HepG2 (cell line): ENCODE data around the gene TNK1. TPM values are rescaled to one million over a fixed set of nuclear protein-coding genes. Genes with fewer than 3 reads are reported as not detected.

Experiments used
- ETV5 ChIP-seq: IDR thresholded peaks from 2 replicates; pipeline ENCODE4 v1.6.1; 2018; ENCODE audit warnings: missing biosample characterization, missing genetic modification reagents, inconsistent platforms, borderline replicate concordance
- HDAC1 ChIP-seq: sonication (generic); formaldehyde crosslinking; IDR thresholded peaks from 2 replicates; pipeline ENCODE4 v1.5.1; 2020; ENCODE audit warnings: mild to moderate bottlenecking, missing genetic modification reagents
- HNRNPK ChIP-seq: fragments of 200-400 bp; formaldehyde crosslinking; IDR thresholded peaks from 2 replicates; pipeline ENCODE4 v1.6.1; 2018; ENCODE audit warnings: low read length, low read depth, moderate library complexity, mild to moderate bottlenecking; ENCODE audit not compliant: poor library complexity, severe bottlenecking
- HOXA3 ChIP-seq: sonication (generic); formaldehyde crosslinking; IDR thresholded peaks from 2 replicates; pipeline ENCODE4 v1.5.0; 2020; ENCODE audit warnings: missing genetic modification reagents
- IRF9 ChIP-seq: sonication (generic); formaldehyde crosslinking; IDR thresholded peaks from 2 replicates; pipeline ENCODE4 v1.8.0; 2022; ENCODE audit warnings: missing genetic modification reagents, mild to moderate bottlenecking, borderline replicate concordance
- IRX3 ChIP-seq: sonication (generic); formaldehyde crosslinking; IDR thresholded peaks from 2 replicates; pipeline ENCODE4 v1.8.1; 2023; ENCODE audit warnings: mild to moderate bottlenecking, low read depth, missing genetic modification reagents, borderline replicate concordance
- KDM2A ChIP-seq: sonication (generic); formaldehyde crosslinking; IDR thresholded peaks from 2 replicates; pipeline ENCODE4 v1.4.0; 2020; ENCODE audit warnings: low read depth, missing genetic modification reagents, borderline replicate concordance
- MTA1 ChIP-seq: sonication (generic); formaldehyde crosslinking; IDR thresholded peaks from 2 replicates; pipeline ENCODE4 v1.4.0; 2020; ENCODE audit warnings: missing genetic modification reagents, mild to moderate bottlenecking, borderline replicate concordance
- ZKSCAN5 ChIP-seq: sonication (generic); formaldehyde crosslinking; IDR thresholded peaks from 2 replicates; pipeline ENCODE4 v1.5.1; 2020; ENCODE audit warnings: mild to moderate bottlenecking, missing genetic modification reagents
- ZNF329 ChIP-seq: sonication (generic); formaldehyde crosslinking; IDR thresholded peaks from 2 replicates; pipeline ENCODE4 v1.9.0; 2021; ENCODE audit warnings: low read depth, mild to moderate bottlenecking, missing genetic modification reagents
- ZNF672 ChIP-seq: sonication (generic); formaldehyde crosslinking; IDR thresholded peaks from 2 replicates; pipeline ENCODE4 v1.8.1; 2022; ENCODE audit warnings: missing genetic modification reagents
- ZNF687 ChIP-seq: sonication (generic); formaldehyde crosslinking; IDR thresholded peaks from 2 replicates; pipeline ENCODE4 v1.5.1; 2020; ENCODE audit warnings: mild to moderate bottlenecking, missing genetic modification reagents, moderate library complexity
- ZNF724P ChIP-seq: sonication (generic); formaldehyde crosslinking; IDR thresholded peaks from 2 replicates; pipeline ENCODE4 v1.8.0; 2022; ENCODE audit warnings: missing genetic modification reagents, borderline replicate concordance
- ZNF784 ChIP-seq: sonication (generic); formaldehyde crosslinking; IDR thresholded peaks from 2 replicates; pipeline ENCODE4 v1.5.1; 2020; ENCODE audit warnings: missing genetic modification reagents, mild to moderate bottlenecking, borderline replicate concordance
- ZNF800 ChIP-seq: sonication (generic); formaldehyde crosslinking; IDR thresholded peaks from 2 replicates; pipeline ENCODE4 v1.4.0; 2020; ENCODE audit warnings: missing genetic modification reagents
- ZNF891 ChIP-seq: sonication (generic); formaldehyde crosslinking; IDR thresholded peaks from 2 replicates; pipeline ENCODE4 v1.5.0; 2020; ENCODE audit warnings: mild to moderate bottlenecking, missing genetic modification reagents
- polyA plus RNA-seq, 8 experiments: library from polyadenylated mRNA; depleted of rRNA in 3 of 8; stranded (reverse) in 7 of 8; unstranded in 1 of 8; fragments of >200 nt; fragmentation: Illumina TruSeq in 4 of 8; extraction: Trizol in 4 of 8; gene quantifications; 2 replicates each; pipeline versions ENCODE4 v1.2.1 to v1.2.3, GENCODE V29; 2011 to 2016; ENCODE audit warnings: low read depth in 4 of 8, missing spikeins in 1 of 8, mixed read lengths in 1 of 8; ENCODE audit not compliant: insufficient read depth in 1 of 8
- total RNA-seq, 5 experiments: library from RNA; depleted of rRNA; stranded (reverse); fragments of >200 nt; fragmentation: Illumina TruSeq; extraction: Trizol; gene quantifications; 2 replicates each; pipeline ENCODE4 v1.2.3, GENCODE V29; 2016; ENCODE audit warnings: low read depth in 1 of 5
- TF ChIP-seq, protein P1 (sequence below): sonication (generic); formaldehyde crosslinking; IDR thresholded peaks from 2 replicates; pipeline ENCODE4 v1.8.1; 2023; ENCODE audit warnings: mild to moderate bottlenecking, moderate library complexity, missing genetic modification reagents

The TNK1 gene
- total and polyA plus RNA-seq, 2 of the 13 experiments (the other 11 are each of a cell fraction or from before 2014, with no cell fraction given) = 2.0 to 3.5 TPM

GRCh38 chr17:7380855-7381683 is at the start of gene TNK1 (continued):
- no peak for TF ChIP-seq ZKSCAN5 (CRISPR knock-in tag)
- TF ChIP-seq, protein P1, sequence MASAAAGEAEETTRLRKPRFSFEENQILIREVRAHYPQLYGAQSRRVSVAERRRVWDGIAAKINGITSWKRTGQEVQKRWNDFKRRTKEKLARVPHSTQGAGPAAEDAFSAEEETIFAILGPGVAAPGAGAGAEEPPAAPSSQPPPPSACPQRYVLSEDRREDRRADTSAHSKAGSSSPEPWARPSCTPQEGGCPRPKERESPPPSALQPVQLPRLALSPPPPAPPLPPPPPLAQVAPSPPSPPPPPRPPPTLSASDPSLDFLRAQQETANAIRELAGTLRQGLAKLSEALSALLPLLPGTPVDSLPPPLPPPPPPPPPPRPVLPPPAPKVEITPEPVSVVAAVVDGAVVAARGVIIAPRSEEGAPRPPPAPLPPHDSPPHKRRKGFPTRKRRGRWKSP (CRISPR knock-in tag) = peak; percentile 57; the same call in 1 of the 2 replicates
- TF ChIP-seq ZNF800 (CRISPR knock-in tag) = 0 out of 2 replicates have a peak, but pooled peaks have one; percentile 18
- peak; percentile 62; the same call in 1 of the 2 replicates for TF ChIP-seq ZNF724P (CRISPR knock-in tag)
- TF ChIP-seq ZNF891 (CRISPR knock-in tag) = peak; percentile 45; the same call in 1 of the 2 replicates
- TF ChIP-seq HNRNPK = peak; percentile 20
- TF ChIP-seq MTA1 (CRISPR knock-in tag) = 0 out of 2 replicates have a peak, but pooled peaks have one; percentile 29
- peak; percentile 56; the same call in 1 of the 2 replicates for TF ChIP-seq KDM2A
- TF ChIP-seq ZNF687 (CRISPR knock-in tag) = peak; percentile 75
- peak; percentile 17; the same call in 1 of the 2 replicates for TF ChIP-seq HOXA3 (CRISPR knock-in tag)
- no peak for TF ChIP-seq ZNF672 (CRISPR knock-in tag)
- peak; percentile 18; the same call in 1 of the 2 replicates for TF ChIP-seq IRF9 (CRISPR knock-in tag)
- no peak for TF ChIP-seq ZNF784 (CRISPR knock-in tag)
- no peak for TF ChIP-seq ZNF329 (CRISPR knock-in tag)
- TF ChIP-seq HDAC1 = peak; percentile 50; the same call in 1 of the 2 replicates
- no peak for TF ChIP-seq IRX3
- peak; percentile 40; the same call in 1 of the 2 replicates for TF ChIP-seq ETV5
